ENCODE results near the gene FER. TPM values are rescaled to one million over a fixed set of nuclear protein-coding genes. Genes with fewer than 3 reads are reported as not detected.

FER gene
- total RNA-seq, 1 experiment from 2014 or later, result 18.0 TPM

- Histone ChIP-seq H3K23me2 (ENCODE audit: insufficient read length, low read depth, low read length, poor library complexity, severe bottlenecking) (no peaks in the 10 kb centered on the region), H2AFZ (ENCODE audit: low read length) (no peak overlapping the region), H2BK12ac (ENCODE audit: insufficient read length, low read depth, low read length) (no peak overlapping the region), H3T11ph (ENCODE audit: low read length) (no peak overlapping the region), H2AK5ac (ENCODE audit: insufficient read length, low read length) (no peak overlapping the region), H2BK5ac (ENCODE audit: insufficient read length, low read length) (no peak overlapping the region), H3K4ac (ENCODE audit: low read depth, low read length) (no peak overlapping the region), H3K4me2 (ENCODE audit: insufficient read depth, insufficient read length, low read length) (no peak overlapping the region), H3K79me2 (ENCODE audit: insufficient read depth, low read length) (no peaks in the 10 kb centered on the region), H4K8ac (replicated peaks; ENCODE audit: insufficient read length, low read depth, low read length) (no peak overlapping the region), H4K5ac (ENCODE audit: insufficient read length, low read depth, low read length) (no peak overlapping the region), H3K27ac (ENCODE audit: insufficient read length, low read depth, low read length) (no peak overlapping the region), H3K79me1 (ENCODE audit: insufficient read depth, low read depth, low read length, poor library complexity, severe bottlenecking) (no peaks in the 10 kb centered on the region), H3K56ac (ENCODE audit: insufficient read length, low read depth, low read length) (no peak overlapping the region), H3K27me3 (ENCODE audit: insufficient read depth, low read length) (no peaks in the 10 kb centered on the region), H3K4me1 (ENCODE audit: insufficient read depth, low read length) (no peaks in the 10 kb centered on the region), H2BK20ac (ENCODE audit: low read depth, low read length, poor library complexity, severe bottlenecking) (no peak overlapping the region), H2BK15ac (ENCODE audit: low read depth, low read length) (no peak overlapping the region), H4K91ac (ENCODE audit: insufficient read length, low read depth, low read length) (no peak overlapping the region), H4K20me1 (ENCODE audit: control insufficient read depth, insufficient read depth, insufficient read length) (no peaks in the 10 kb centered on the region), H3K18ac (ENCODE audit: insufficient read length, low read depth, low read length) (no peak overlapping the region), H2BK120ac (ENCODE audit: low read depth, low read length, poor library complexity, severe bottlenecking) (no peak overlapping the region), H3K23ac (ENCODE audit: insufficient read length, low read depth, low read length) (no peak overlapping the region), H3K9ac (ENCODE audit: extremely low read depth, insufficient read length, low read length) (no peak overlapping the region), H3K14ac (ENCODE audit: insufficient read depth, low read length) (no peak overlapping the region), H3K9me3 (ENCODE audit: control insufficient read depth, low read depth, low read length) (no peaks in the 10 kb centered on the region)
- Mint-ChIP-seq H3K36me3 (ENCODE audit: insufficient read depth in 1 of 3, low read depth in 3 of 3) (peaks cover 0 to 3% (median 0%) of the 10 kb centered on the region in 3 experiments; a peak in 1 of 7 replicates), H3K27me3 (ENCODE audit: low read depth) (no peaks in the 10 kb centered on the region), H3K4me3 (no peak overlapping the region), H3K27ac (no peak overlapping the region), H3K9me3 (no peaks in the 10 kb centered on the region), H3K4me1 (no peaks in the 10 kb centered on the region)
- no peak for TF ChIP-seq CTCF (conservative IDR thresholded peaks at IDR 0.05)
- no peak for DNase-seq
These were observed 177.4 kb downstream of the FER start for GRCh38 chr5:108925073-108925472.
